Measurements from ENCODE around the gene GPBP1.

GPBP1 gene

GRCh38 chr5:57209316-57210040, 35.6 kb downstream of the GPBP1 start:
- FAIRE-seq (no peak), DNase-seq (ENCODE audit: low spot score) (no peak)

GRCh38 chr5:57210633-57211032, 36.8 kb downstream of the GPBP1 start:
- FAIRE-seq: no peak
- no peak for DNase-seq (ENCODE audit: low spot score)

- FAIRE-seq (no peak), DNase-seq (ENCODE audit: low spot score) (no peak)
Observed at GRCh38 chr5:57211039-57211438, 37.2 kb downstream of the GPBP1 start.

- DNase-seq (ENCODE audit: low spot score) (no peak), FAIRE-seq (no peak)
Observed at GRCh38 chr5:57215629-57216195, 41.9 kb downstream of the GPBP1 start.

- FAIRE-seq: no peak
- DNase-seq (ENCODE audit: low spot score): no peak
Observed at GRCh38 chr5:57216714-57217113, 42.9 kb downstream of the GPBP1 start.

GRCh38 chr5:57219386-57219785, 45.5 kb downstream of the GPBP1 start:
- DNase-seq (ENCODE audit: low spot score) (no peak), FAIRE-seq (no peak)

- DNase-seq (ENCODE audit: low spot score): peak; percentile 18
- FAIRE-seq: peak; percentile 54
Observed at GRCh38 chr5:57221049-57221568, 47.2 kb downstream of the GPBP1 start.

- FAIRE-seq: no peak
Observed at GRCh38 chr5:57225553-57225952, 51.7 kb downstream of the GPBP1 start.

GRCh38 chr5:57229313-57229712, 55.5 kb downstream of the GPBP1 start:
- no peak for DNase-seq (ENCODE audit: low spot score)
- FAIRE-seq: no peak

More at GRCh38 chr5:57225553-57225952, 51.7 kb downstream of the GPBP1 start:
- no peak for DNase-seq (ENCODE audit: low spot score)

GRCh38 chr5:57231607-57232006, 57.7 kb downstream of the GPBP1 start:
- DNase-seq (ENCODE audit: low spot score) (no peak), FAIRE-seq (no peak)

GRCh38 chr5:57232293-57233033, 58.6 kb downstream of the GPBP1 start:
- DNase-seq (ENCODE audit: low spot score) (no peak), FAIRE-seq (no peak)

- FAIRE-seq (no peak), DNase-seq (ENCODE audit: low spot score) (no peak)
Observed at GRCh38 chr5:57243286-57244137, 69.7 kb downstream of the GPBP1 start.

GRCh38 chr5:57244331-57244730, 70.5 kb downstream of the GPBP1 start:
- FAIRE-seq (no peak), DNase-seq (ENCODE audit: low spot score) (no peak)

GRCh38 chr5:57246426-57246825, 72.6 kb downstream of the GPBP1 start:
- DNase-seq (ENCODE audit: low spot score) (no peak), FAIRE-seq (no peak)

- no peak for FAIRE-seq
- no peak for DNase-seq (ENCODE audit: low spot score)
Observed at GRCh38 chr5:57247765-57248164, 73.9 kb downstream of the GPBP1 start.

GRCh38 chr5:57249265-57249874, 75.5 kb downstream of the GPBP1 start:
- no peak for FAIRE-seq

GRCh38 chr5:57258052-57258451, 84.2 kb downstream of the GPBP1 start:
- DNase-seq (ENCODE audit: low spot score) (no peak), FAIRE-seq (no peak)

More at GRCh38 chr5:57249265-57249874, 75.5 kb downstream of the GPBP1 start:
- DNase-seq (ENCODE audit: low spot score): no peak

GRCh38 chr5:57258943-57259342, 85.1 kb downstream of the GPBP1 start:
- FAIRE-seq (no peak), DNase-seq (ENCODE audit: low spot score) (no peak)

- FAIRE-seq (no peak), DNase-seq (ENCODE audit: low spot score) (no peak)
Observed at GRCh38 chr5:57259704-57260103, 85.8 kb downstream of the GPBP1 start.

- FAIRE-seq (no peak), DNase-seq (ENCODE audit: low spot score) (no peak)
Observed at GRCh38 chr5:57262541-57262940, 88.7 kb downstream of the GPBP1 start.

- no peak for DNase-seq (ENCODE audit: low spot score)
- FAIRE-seq: no peak
Observed at GRCh38 chr5:57267805-57268204, 93.9 kb downstream of the GPBP1 start.
